Liver (tissue), 9 donors: ENCODE data around the gene ENOX2. TPM values are rescaled to one million over a fixed set of nuclear protein-coding genes. Genes with fewer than 3 reads are reported as not detected.

Experiments
- DNase-seq: peaks from one replicate; pipeline ENCODE4 v3.0.0-alpha.2; 2017; ENCODE audit warnings: low spot score
- H3K27ac ChIP-seq, 2 donors: one replicate each; pipeline ENCODE4 v1.7.0; 2013; ENCODE audit warnings: inconsistent platforms in 2 of 2, low read length in 2 of 2, control low read depth in 1 of 2, low read depth in 1 of 2, mild to moderate bottlenecking in 1 of 2
- H3K27me3 ChIP-seq, 4 donors: one replicate each; pipeline versions ENCODE4 v1.6.1 to v1.7.0; 2013; ENCODE audit warnings: low read length in 3 of 4, inconsistent platforms in 1 of 4, mild to moderate bottlenecking in 1 of 4, moderate library complexity in 1 of 4; ENCODE audit not compliant: control insufficient read depth in 4 of 4, insufficient read depth in 4 of 4
- H3K36me3 ChIP-seq, 4 donors: one replicate each; pipeline versions ENCODE4 v1.6.1 to v1.7.0; 2013; ENCODE audit warnings: low read length in 3 of 4, mild to moderate bottlenecking in 3 of 4, low read depth in 1 of 4, moderate library complexity in 1 of 4; ENCODE audit not compliant: control insufficient read depth in 4 of 4, insufficient read depth in 3 of 4
- H3K4me1 ChIP-seq, 4 donors: one replicate each; pipeline versions ENCODE4 v1.6.1 to v1.7.0; 2013; ENCODE audit warnings: low read length in 3 of 4, mild to moderate bottlenecking in 3 of 4, moderate library complexity in 1 of 4; ENCODE audit not compliant: control insufficient read depth in 4 of 4, insufficient read depth in 4 of 4
- H3K4me3 ChIP-seq, 3 donors: one replicate each; pipeline versions ENCODE4 v1.6.1 to v1.7.0; 2013; ENCODE audit warnings: low read length in 3 of 3, control low read depth in 1 of 3, low read depth in 1 of 3, mild to moderate bottlenecking in 1 of 3
- H3K9ac ChIP-seq, 2 donors: one replicate each; pipeline ENCODE4 v1.7.0; 2013; ENCODE audit warnings: low read length in 2 of 2, mild to moderate bottlenecking in 2 of 2, moderate library complexity in 2 of 2, control low read depth in 1 of 2, low read depth in 1 of 2
- H3K9me3 ChIP-seq, 4 donors: one replicate each; pipeline versions ENCODE4 v1.6.1 to v1.7.0; 2013; ENCODE audit warnings: low read length in 3 of 4; ENCODE audit not compliant: control insufficient read depth in 4 of 4
- EGR1 ChIP-seq, 2 donors: IDR thresholded peaks; 2 replicates each; pipeline ENCODE4 v1.6.1; 2016 to 2018; ENCODE audit warnings: antibody characterized with exemption in 2 of 2, low read depth in 2 of 2
- FOXA1 ChIP-seq: IDR thresholded peaks from 2 replicates; pipeline ENCODE4 v1.6.1; 2016; ENCODE audit warnings: antibody characterized with exemption
- FOXA2 ChIP-seq: IDR thresholded peaks from 2 replicates; pipeline ENCODE4 v1.6.1; 2016; ENCODE audit warnings: antibody characterized with exemption
- GABPA ChIP-seq, 2 donors: IDR thresholded peaks in 1 of 2; conservative IDR thresholded peaks in 1 of 2; 2 replicates each; pipeline ENCODE4 v1.6.1; 2016; ENCODE audit warnings: antibody characterized with exemption in 2 of 2, mild to moderate bottlenecking in 1 of 2, moderate library complexity in 1 of 2
- HNF4A ChIP-seq, 2 donors: conservative IDR thresholded peaks; 2 replicates each; pipeline ENCODE4 v1.6.1; 2016; ENCODE audit warnings: antibody characterized with exemption in 2 of 2, mild to moderate bottlenecking in 2 of 2
- HNF4G ChIP-seq: IDR thresholded peaks from 2 replicates; pipeline ENCODE4 v1.6.1; 2016; ENCODE audit warnings: antibody characterized with exemption
- JUND ChIP-seq, 2 donors: IDR thresholded peaks; 2 replicates each; pipeline ENCODE4 v1.6.1; 2016; ENCODE audit warnings: antibody characterized with exemption in 2 of 2
- NR2F2 ChIP-seq: IDR thresholded peaks from 2 replicates; pipeline ENCODE4 v1.6.1; 2016; ENCODE audit warnings: antibody characterized with exemption
- RAD21 ChIP-seq, 2 donors: IDR thresholded peaks; 2 replicates each; pipeline ENCODE4 v1.6.1; 2016; ENCODE audit warnings: antibody characterized with exemption in 2 of 2, mild to moderate bottlenecking in 2 of 2
- RXRA ChIP-seq, 2 donors: IDR thresholded peaks; 2 replicates each; pipeline ENCODE4 v1.6.1; 2017 to 2018; ENCODE audit warnings: antibody characterized with exemption in 2 of 2, mild to moderate bottlenecking in 1 of 2
- SP1 ChIP-seq: IDR thresholded peaks from 2 replicates; pipeline ENCODE4 v1.6.1; 2018; ENCODE audit warnings: antibody characterized with exemption, mild to moderate bottlenecking
- TAF1 ChIP-seq: conservative IDR thresholded peaks from 2 replicates; pipeline ENCODE4 v1.6.1; 2016; ENCODE audit warnings: antibody characterized with exemption, mild to moderate bottlenecking
- YY1 ChIP-seq: IDR thresholded peaks from 2 replicates; pipeline ENCODE4 v1.6.1; 2016; ENCODE audit warnings: antibody characterized with exemption, mild to moderate bottlenecking
- WGBS: extraction: QIAGEN DNeasy Blood & Tissue Kit; methylation state at CpG from one replicate; pipeline ENCODE4 v1.1.7; 2013; 5-methylcytosine and 5-hydroxymethylcytosine counted together
- polyA plus RNA-seq, 2 donors: library from polyadenylated mRNA; stranded (reverse) in 1 of 2; unstranded in 1 of 2; fragments of 200-250 nt in 1 of 2; fragments of >200 nt in 1 of 2; fragmentation: Nextera tagmentation in 1 of 2; extraction: Ambion mirVana in 1 of 2; gene quantifications; one replicate each; pipeline versions ENCODE4 v1.2.1 to v1.2.3, GENCODE V29; 2013 to 2015
- total RNA-seq, 2 donors: library from RNA; depleted of rRNA; stranded (reverse); fragments of >200 nt; gene quantifications; one replicate each; pipeline ENCODE4 v1.2.3, GENCODE V29; 2014
- TF ChIP-seq, protein P1 (sequence below): IDR thresholded peaks from 2 replicates; pipeline ENCODE4 v1.6.1; 2016; ENCODE audit warnings: antibody characterized with exemption
- TF ChIP-seq, protein P2 (sequence below): fragments of 150-350 bp; IDR thresholded peaks from 2 replicates; pipeline ENCODE4 v1.5.1; 2017; ENCODE audit warnings: improper control_type of control experiment, low read depth, low read length; ENCODE audit not compliant: missing input control
- TF ChIP-seq, protein P3 (sequence below): IDR thresholded peaks from 2 replicates; pipeline ENCODE4 v1.6.1; 2016; ENCODE audit warnings: antibody characterized with exemption
- TF ChIP-seq, protein P4 (sequence below): IDR thresholded peaks from 2 replicates; pipeline ENCODE4 v1.6.1; 2016; ENCODE audit warnings: antibody characterized with exemption
- TF ChIP-seq, protein P5 (sequence below): IDR thresholded peaks from 2 replicates; pipeline ENCODE4 v1.6.1; 2016; ENCODE audit warnings: antibody characterized with exemption, mild to moderate bottlenecking
- donor health status: healthy.
- donor health status: healthy.
- donor health status: healthy.
- donor health status: healthy.
- donor health status: healthy.

Gene ENOX2
- total and polyA plus RNA-seq, 4 donors, result 5.0 to 11.5 (median 6.5) TPM

- Histone ChIP-seq H3K9me3 (no peaks in the 10 kb centered on the region), H3K36me3 (no peaks in the 10 kb centered on the region), H3K4me1 (no peaks in the 10 kb centered on the region), H3K4me3 (no peak overlapping the region), H3K27ac (no peak overlapping the region), H3K9ac (no peak overlapping the region), H3K27me3 (no peaks in the 10 kb centered on the region)
- DNase-seq, result no peak
- 91% methylated on average over 2 of the region's 2 CpGs for WGBS
- TF ChIP-seq, protein P1, sequence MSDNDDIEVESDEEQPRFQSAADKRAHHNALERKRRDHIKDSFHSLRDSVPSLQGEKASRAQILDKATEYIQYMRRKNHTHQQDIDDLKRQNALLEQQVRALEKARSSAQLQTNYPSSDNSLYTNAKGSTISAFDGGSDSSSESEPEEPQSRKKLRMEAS, result no peak
- TF ChIP-seq, protein P2, sequence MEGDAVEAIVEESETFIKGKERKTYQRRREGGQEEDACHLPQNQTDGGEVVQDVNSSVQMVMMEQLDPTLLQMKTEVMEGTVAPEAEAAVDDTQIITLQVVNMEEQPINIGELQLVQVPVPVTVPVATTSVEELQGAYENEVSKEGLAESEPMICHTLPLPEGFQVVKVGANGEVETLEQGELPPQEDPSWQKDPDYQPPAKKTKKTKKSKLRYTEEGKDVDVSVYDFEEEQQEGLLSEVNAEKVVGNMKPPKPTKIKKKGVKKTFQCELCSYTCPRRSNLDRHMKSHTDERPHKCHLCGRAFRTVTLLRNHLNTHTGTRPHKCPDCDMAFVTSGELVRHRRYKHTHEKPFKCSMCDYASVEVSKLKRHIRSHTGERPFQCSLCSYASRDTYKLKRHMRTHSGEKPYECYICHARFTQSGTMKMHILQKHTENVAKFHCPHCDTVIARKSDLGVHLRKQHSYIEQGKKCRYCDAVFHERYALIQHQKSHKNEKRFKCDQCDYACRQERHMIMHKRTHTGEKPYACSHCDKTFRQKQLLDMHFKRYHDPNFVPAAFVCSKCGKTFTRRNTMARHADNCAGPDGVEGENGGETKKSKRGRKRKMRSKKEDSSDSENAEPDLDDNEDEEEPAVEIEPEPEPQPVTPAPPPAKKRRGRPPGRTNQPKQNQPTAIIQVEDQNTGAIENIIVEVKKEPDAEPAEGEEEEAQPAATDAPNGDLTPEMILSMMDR, result no peak
- TF ChIP-seq, protein P3, sequence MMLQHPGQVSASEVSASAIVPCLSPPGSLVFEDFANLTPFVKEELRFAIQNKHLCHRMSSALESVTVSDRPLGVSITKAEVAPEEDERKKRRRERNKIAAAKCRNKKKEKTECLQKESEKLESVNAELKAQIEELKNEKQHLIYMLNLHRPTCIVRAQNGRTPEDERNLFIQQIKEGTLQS, result no peak
- TF ChIP-seq, protein P4, sequence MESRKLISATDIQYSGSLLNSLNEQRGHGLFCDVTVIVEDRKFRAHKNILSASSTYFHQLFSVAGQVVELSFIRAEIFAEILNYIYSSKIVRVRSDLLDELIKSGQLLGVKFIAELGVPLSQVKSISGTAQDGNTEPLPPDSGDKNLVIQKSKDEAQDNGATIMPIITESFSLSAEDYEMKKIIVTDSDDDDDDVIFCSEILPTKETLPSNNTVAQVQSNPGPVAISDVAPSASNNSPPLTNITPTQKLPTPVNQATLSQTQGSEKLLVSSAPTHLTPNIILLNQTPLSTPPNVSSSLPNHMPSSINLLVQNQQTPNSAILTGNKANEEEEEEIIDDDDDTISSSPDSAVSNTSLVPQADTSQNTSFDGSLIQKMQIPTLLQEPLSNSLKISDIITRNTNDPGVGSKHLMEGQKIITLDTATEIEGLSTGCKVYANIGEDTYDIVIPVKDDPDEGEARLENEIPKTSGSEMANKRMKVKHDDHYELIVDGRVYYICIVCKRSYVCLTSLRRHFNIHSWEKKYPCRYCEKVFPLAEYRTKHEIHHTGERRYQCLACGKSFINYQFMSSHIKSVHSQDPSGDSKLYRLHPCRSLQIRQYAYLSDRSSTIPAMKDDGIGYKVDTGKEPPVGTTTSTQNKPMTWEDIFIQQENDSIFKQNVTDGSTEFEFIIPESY, result no peak
- TF ChIP-seq HNF4G (no peak), EGR1 (IDR thresholded peaks at IDR 0.05; ENCODE audit: low read depth in 2 of 2) (no peak), FOXA1 (no peak), JUND (IDR thresholded peaks at IDR 0.05) (no peak), RAD21 (IDR thresholded peaks at IDR 0.05) (no peak), YY1 (no peak), HNF4A (conservative IDR thresholded peaks at IDR 0.05) (no peak), RXRA (IDR thresholded peaks at IDR 0.05) (no peak), SP1 (no peak), GABPA (IDR thresholded peaks at IDR 0.05 in 1 of 2, conservative IDR thresholded peaks at IDR 0.05 in 1 of 2) (no peak), TAF1 (no peak), FOXA2 (no peak), NR2F2 (no peak)
- TF ChIP-seq, protein P5, sequence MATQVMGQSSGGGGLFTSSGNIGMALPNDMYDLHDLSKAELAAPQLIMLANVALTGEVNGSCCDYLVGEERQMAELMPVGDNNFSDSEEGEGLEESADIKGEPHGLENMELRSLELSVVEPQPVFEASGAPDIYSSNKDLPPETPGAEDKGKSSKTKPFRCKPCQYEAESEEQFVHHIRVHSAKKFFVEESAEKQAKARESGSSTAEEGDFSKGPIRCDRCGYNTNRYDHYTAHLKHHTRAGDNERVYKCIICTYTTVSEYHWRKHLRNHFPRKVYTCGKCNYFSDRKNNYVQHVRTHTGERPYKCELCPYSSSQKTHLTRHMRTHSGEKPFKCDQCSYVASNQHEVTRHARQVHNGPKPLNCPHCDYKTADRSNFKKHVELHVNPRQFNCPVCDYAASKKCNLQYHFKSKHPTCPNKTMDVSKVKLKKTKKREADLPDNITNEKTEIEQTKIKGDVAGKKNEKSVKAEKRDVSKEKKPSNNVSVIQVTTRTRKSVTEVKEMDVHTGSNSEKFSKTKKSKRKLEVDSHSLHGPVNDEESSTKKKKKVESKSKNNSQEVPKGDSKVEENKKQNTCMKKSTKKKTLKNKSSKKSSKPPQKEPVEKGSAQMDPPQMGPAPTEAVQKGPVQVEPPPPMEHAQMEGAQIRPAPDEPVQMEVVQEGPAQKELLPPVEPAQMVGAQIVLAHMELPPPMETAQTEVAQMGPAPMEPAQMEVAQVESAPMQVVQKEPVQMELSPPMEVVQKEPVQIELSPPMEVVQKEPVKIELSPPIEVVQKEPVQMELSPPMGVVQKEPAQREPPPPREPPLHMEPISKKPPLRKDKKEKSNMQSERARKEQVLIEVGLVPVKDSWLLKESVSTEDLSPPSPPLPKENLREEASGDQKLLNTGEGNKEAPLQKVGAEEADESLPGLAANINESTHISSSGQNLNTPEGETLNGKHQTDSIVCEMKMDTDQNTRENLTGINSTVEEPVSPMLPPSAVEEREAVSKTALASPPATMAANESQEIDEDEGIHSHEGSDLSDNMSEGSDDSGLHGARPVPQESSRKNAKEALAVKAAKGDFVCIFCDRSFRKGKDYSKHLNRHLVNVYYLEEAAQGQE, result no peak
These were observed 56.3 kb downstream of the ENOX2 start for GRCh38 chrX:130846746-130847145.
